SK-MEL-5 (cell line): ENCODE results near the gene DBX1. TPM values are rescaled to one million over a fixed set of nuclear protein-coding genes. Genes with fewer than 3 reads are reported as not detected.

ENCODE experiments used
- DNase-seq: peaks from one replicate; pipeline ENCODE4 v3.0.0-alpha.2; 2016; ENCODE audit warnings: low read depth, low spot score
- in situ Hi-C: cut with HindIII; loops from 2 replicates; pipeline ENCODE4 v1.10.0; 2016; ENCODE audit warnings: low sequenced_read_pairs, high pct_unique_total_duplicates, low pct_unique_long_range_greater_than_20kb
- total RNA-seq: library from RNA; depleted of rRNA; stranded (reverse); fragments of >200 nt; shearing (Covaris generic); gene quantifications from 2 replicates; pipeline ENCODE4 v1.2.3, GENCODE V29; 2014; rRNA removed

The DBX1 gene
- total RNA-seq, 1 experiment from 2014 or later, result not detected

- in situ Hi-C loops, result no loop called here
- DNase-seq, result no peak
Measured at GRCh38 chr11:20109731-20110445, 50.4 kb downstream of the DBX1 start.

Other genes with a start within 250 kb of the DBX1 start
- gene HTATIP2, start 203.2 kb upstream of the DBX1 start, total RNA-seq, result 62.5 and 66.4 TPM in 2 replicates
- gene PRMT3, start 227.2 kb upstream of the DBX1 start, total RNA-seq, result 46.4 and 51.6 TPM in 2 replicates